Activated CD4-positive, alpha-beta T cell treated with anti-CD3 and anti-CD28 coated beads for 48 hours (primary cell): Measurements from ENCODE around the gene VPS37B.
A peak's percentile ranks its signal among the peaks of the same experiment; 100 is the strongest.
"Not testable (repeated sequence)": the region's sequence is repeated elsewhere in the genome, so short reads cannot be mapped to it uniquely, and the experiment has no call there.

Experiments used
- DNase-seq: peaks from one replicate; pipeline ENCODE4 v3.0.0-alpha.2; 2020

VPS37B gene

DNA sequence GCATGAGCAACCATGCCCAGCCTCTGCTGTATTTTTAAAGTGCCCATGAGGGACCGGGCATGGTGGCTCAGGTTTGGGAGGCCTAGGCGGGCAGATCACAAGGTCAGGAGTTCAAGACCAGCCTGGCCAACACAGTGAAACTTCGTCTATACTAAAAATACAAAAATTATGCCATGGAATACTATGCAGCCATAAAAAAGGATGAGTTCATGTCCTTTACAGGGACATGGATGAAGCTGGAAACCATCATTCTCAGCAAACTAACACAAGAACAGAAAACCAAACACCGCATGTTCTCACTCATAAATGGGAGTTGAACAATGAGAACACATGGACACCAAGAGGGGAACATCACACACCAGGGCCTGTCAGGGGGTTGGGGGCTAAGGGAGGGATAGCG, 9.3 kb upstream of the VPS37B start:
- DNase-seq, result not testable (repeated sequence)

DNA sequence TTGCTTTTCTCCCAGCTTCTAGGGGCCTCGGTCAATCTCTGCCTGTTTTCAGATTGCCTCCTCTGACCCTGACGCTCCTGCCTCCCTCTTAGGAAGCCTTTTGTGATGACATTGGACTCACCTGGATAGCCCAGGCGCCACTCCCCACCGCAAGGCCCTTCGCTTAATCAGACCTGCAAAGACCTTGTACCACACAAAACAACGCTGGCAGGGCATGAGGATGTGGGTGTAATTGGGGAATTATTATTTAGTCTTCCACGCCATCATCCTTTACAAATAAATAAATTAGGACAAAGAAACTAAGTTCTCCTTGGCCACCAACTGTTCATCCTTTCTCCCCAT, 7.7 kb upstream of the VPS37B start:
- no peak for DNase-seq

DNA sequence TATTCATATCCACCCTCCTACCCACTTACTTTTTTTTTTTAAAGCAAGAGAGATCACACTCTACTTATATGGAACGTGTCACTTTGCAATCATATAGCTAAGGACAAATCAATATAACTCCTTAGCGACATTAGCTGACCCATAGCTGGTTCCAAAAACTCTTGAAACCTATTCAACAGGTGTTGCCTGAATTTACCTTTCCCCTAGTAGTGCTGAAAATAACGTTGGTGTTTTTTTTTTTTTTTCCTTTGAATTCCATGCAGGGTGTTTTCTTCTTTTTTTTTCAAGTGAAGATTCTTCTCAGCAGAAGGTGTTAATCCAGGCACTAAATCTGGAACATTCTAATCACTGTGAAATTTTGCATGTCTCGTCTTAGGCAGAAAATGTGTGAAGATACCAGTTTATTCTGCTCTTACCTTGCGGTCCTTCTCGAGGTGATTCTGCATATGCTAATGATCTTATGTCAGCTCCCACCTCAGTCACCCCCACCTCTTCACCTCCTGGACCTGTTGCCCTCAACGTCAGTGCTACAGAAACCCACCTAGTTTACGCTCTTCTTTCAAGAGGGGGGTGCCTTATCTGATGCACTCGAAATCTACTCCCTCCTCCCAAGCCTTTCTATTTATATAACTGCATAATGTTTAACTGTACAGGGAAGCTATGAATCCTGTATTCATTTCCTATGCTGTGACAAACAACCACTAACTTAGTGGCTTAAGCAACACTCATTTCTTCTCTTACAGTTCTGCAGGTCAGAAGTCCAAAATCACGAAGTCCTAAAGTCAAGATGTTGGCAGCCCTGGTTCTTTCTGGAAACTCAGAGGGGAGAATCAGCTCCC, 7.1 kb upstream of the VPS37B start:
- no peak for DNase-seq

DNA sequence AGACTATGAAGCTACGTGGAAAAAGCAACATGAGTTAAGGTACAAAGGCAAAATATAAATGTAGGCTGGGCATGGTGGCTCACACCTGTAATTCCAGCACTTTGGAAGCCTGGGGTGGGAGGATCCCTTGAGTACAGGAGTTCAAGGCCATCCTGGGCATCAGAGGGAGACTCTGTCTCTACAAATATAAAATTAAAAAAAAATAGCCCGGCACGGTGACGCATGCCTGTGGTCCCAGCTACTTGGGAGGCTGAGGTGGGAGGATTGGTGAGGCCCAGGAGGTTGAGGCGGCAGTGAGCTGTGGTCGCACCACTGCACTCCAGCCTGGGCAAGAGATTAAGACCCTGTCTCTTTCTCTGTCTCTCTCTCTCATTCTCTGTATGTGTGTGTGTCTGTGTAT, 4.0 kb upstream of the VPS37B start:
- no peak for DNase-seq

DNA sequence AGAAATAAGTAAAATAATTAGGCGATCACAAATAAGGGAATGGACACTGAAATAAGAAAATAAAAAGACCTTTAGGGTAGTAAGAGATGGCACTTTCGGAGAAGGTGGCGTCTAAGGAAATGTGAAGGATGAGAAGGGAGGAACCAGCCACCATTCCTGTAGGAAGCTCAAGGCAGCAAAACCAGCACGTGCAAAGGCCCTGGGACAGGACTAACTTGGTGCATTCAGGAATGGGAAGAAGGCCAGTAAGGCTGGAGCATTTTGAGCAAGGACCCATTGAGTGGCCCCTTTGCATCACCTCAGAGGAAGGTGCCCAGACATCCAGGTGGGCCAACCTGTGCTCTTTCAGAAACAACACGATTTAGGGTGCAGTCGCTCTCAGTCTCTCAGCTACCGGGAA, 738 bp upstream of the VPS37B start:
- no peak for DNase-seq

DNA sequence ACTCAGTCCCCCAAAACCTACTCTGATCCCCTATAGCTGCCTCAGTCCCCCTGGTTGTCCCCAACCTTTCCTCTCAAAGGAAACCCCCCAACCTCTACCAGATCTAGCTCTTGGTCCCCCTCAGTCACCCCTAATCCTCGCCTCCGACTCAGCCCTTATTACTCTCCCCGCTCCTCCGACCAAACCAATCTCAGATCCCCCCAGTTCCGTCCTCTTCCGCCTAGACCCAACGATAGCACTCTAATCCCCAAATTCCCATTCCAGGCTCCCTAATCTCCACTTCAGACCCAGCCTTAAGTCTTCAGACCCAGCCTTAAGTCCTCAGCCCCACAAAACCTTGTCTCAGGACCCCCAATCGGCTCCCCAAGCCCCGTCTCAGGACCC, 612 bp downstream of the VPS37B start:
- DNase-seq, result no peak

DNA sequence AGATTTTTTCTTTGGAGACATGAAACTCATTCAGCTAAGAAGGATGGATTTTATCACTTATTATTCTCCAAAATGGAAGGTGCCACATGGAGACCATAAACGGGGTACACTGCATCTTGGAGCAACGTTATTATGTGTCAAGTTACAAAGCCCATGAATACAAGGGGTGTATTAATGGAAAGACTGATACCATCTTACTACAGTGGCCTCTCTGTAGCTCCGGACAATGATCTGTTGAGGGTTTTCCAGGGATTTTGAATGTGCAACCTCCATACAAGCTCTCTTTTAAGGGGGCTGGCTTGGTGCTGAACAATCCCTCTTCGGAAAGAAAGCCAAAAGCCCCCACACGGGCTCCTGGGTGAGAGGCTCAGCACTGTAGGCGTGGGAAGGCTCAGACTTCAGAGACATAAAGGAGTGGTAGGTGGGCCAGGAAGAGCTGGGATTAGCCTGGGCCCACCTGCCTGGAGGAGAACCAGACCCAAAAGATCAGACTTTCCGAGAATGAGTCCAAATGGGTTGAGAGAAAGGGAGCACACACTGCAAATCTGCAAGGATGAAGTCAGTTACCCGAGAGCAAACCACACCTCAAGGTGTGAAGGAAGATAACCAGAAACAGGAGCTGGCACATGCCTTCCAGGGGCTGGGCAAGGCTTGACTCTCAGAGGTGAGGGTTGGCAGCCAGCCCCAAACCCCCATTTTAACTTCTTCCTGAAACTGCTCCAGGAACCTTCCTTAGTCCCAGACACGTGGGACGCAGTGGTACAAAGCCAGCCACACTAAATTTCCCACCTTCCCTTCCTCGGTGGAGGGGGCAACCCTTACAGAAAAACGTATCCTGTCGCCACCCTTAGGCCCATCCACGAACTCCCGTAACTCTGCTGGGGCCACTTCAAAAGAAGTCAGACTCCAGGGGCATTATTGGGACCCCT, 1.5 kb downstream of the VPS37B start:
- DNase-seq, result no peak

DNA sequence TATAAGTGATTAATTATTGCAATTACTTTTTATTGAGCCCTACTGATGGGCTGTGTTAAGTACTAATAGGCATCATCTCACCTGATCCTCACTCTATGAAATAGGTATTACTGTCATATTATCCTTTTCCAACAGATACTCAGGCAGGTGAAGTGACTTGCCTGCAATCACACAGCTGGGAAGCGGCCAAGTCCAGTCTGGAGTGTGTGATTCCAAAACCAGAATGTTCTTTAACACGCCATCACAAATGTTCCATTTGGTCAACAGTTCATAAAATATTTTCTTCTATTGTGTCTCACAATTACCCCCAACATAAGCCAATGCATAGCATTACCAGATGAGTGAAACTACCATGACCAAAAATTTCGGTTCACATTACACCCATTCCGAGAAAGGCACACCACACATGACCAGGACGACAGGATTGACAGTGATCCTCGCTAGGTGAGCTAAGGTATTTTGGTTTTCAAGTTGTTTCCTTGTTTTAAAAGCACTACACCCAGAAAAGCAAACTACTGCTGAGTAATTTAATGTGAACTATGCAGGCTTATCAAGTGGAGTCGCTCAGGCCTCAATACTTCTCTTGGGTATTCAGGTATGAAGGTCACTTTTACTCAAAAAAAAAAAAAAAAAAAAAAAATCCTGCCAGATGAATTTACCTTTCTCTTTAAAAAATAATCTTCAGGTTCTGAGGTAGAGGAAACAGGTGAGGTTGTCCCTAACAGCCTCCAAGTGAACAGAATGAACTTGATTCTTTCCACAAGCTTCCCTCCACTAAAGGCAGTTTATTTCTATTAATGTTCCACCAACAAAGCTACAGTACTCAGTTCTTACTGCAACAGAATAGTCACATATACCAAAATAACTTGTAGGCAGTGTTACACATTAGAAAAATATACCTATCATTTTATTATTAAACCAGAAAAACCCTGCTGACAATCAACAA, 2.4 kb downstream of the VPS37B start:
- no peak for DNase-seq

DNA sequence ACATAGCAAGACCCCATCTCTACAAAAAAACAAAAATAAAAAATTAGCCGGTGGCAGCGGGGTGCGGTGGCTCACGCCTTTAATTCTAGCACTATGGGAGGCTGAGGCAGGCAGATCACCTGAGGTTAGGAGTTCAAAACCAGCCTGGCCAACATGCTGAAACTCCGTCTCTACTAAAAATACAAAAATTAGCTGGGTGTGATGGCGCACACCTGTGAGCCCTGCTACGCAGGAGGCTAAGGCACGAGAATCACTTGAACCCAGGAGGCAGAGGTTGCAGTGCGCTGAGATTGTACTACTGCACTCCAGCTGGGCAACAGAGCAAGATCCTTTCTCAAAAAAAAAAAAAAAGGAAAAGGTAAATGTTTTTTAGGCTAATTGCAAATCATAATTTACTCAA, 3.2 kb downstream of the VPS37B start:
- not testable (repeated sequence) for DNase-seq

DNA sequence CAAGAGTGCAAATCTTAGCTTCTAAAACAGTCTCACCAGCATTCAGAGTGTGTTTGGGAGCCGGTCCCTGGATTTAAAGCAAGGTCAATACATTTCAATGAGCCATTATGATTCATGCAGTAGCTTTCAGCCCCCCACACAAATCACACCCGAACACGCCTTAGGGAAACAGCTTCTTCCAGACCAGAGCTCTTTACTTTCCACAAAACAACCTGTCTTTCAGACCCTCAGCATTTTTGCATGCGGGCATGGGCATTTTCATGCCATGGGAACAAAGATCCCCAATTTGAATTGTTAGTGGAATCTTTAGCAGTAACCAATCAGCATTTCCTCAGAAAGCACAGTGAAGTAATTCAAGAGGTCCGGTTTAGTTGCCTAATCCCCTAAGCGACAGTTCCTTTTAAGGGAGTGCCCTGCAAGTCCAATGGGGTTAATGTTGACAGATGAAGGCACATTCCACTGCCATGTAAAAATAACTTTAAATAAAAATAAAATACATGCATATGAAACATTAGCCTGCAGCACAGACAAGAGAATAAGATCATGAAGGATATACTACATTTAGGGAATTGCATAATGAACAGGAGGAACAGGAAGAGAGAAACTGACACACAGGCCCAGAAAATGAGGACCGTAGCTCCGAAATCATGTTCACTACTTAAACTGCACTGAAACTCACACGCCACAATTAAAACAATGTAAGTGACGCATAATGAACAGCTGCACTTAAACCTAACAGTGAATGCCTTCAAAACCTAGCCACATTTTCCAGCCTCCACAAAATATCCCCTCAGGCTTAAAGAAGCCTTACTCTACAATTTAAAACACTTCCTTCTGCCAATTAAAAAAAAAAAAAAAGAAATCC, 4.0 kb downstream of the VPS37B start:
- no peak for DNase-seq

DNA sequence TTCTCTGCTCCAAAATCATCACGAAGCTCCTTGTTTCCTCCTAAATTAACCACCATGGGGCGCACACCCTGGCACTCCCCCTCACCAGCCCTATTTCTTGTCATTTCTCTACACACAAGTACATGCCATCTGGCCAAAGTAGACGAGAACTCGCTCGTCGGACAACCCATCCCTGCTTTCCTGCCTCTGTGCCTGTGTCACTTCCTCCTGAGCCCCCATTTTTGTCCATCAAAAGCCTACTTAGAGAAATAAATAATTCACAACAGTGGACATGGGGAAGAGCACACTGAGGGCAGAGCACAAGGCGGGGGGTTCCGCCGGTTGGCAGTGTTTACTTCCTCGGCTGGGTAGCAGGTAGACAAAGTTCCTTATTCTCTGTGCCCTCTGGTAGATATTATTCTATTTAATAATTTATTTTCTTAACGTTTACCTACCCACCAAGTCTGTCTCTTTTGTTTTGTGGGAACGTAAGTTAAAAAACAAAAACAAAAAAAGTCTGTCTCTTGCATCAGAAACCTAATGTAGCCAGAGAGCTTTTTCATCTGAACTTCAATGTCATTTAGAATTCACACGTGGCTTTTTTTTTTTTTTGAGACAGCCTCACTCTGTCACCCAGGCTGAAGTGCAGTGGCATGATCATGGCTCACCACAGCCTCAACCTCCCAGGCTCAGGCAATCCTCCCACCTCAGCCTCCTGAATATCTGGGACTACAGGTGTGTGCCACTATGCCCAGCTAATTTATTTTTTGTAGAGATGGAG, 6.0 kb downstream of the VPS37B start:
- DNase-seq, result no peak

DNA sequence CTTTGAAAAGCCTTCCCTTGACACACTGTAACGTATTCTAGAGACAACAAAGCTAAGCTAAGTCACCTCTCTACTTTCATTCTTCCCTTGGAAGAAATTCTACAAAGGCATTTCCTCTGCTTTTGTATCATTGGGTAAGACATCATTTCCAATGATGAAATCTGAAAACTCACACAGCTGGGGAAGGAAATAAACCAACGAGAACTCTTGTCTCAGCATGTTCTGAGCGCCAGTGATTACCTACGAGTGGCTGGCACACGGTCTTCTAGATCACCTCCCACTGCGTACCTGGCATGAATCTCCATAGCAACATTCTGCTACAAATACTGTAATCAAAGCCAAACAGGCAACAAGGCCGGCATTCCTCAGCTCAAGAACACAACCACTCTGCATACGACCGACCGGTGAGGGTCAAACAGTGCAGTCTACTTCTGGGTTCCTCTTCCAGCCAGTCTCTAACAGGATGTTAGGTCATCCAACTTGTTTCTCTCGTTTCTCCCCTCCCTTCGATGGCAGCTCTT, 7.6 kb downstream of the VPS37B start:
- peak; percentile 46 for DNase-seq

DNA sequence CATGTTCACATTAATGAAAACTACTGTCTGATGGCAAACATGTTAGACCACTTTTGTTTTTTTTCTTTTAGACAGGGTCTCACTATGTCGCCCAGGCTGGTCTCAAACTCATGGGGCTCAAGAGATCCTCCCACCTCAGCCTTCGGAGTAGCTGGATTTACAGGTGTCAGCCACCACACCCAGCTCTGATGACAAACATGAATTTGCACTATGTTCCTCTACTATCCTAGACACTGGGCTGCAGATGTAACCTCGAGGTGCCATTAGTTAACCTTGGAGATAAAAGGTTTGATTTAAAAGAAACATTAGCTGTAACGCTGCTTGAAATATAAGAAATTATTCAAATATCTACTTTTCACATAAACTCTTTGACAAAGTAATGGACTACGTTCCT, 8.1 kb downstream of the VPS37B start:
- no peak for DNase-seq

DNA sequence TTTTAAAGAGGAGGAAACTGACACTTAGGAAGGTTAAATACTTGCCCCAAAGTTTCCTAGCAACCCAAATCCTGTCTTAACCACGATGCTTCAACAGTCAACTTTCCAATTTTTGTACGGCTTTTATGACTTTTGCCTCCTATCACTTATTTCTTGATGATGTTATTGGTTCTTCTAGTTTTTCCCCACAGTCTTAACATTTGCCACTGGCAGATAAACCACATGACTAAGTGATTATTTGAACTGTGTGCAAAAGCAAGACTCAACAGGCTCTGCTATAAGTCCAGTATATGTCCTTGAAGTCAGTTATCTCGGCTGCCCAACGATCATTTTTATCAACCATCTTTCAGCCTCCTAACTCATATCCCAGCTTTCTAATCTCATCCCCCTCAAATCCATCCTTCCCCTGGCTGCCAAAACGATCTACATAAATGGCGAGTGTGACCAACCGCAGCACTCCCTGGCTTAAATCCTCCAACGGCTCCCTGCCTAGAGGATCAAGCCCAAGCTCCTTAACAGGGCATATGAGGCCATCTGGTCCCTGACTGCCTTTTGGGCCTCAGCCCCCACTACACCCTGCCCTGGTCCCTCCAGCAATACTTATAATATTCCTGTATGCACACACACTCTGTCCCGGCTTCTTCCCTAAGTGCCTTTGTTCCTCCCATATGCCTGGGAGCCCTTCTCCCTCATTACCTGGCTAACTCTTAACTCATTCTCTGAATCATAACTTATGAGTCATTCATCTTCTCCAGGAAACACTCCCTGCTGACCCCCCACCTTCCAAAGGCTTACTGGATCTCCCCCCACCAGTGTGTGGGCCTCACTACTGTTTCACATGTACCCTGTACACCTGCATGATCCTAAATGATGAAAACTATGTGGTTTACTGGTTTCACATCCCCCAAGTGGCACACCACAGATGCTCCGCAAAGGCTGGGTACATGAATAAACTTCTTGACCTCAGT, 8.8 kb downstream of the VPS37B start:
- DNase-seq, result peak; percentile 67

DNA sequence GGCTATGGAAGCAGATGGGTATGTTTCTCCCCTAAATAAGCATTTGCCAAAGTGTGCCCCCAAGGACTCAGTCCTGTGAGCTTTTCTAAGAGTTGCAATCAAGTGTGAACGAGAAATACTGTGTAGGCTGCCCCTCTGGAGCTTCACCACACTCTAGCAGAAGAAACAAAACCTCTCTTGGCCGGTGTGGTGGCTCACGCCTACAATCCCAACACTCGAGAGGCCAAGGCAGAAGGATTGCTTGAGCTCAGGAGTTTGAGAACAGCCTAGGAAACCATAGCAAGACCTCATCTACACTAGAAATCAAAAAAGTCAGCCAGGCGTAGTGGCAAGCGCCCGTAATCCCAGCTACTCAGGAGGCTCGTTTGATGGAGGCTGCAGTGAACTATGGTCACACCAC, 9.8 kb downstream of the VPS37B start:
- DNase-seq, result no peak

DNA sequence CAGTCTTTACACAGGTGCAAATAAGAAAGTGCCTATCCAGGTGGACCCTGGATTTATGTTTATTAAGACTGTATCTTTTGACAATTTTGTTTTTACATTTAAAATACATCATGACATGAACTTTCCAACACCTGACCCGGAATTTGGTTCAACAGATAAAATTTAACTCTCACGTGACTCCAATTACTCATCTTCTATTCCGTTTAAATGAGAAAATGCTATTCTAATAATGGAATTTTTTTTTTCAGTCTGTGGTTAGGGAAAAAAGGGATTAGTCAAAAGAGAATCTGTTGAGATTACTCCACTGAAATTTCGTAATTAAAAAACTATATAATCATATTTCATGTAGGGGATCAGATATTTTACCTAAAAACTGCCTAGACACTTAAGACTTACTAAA, 11.1 kb downstream of the VPS37B start:
- no peak for DNase-seq

DNA sequence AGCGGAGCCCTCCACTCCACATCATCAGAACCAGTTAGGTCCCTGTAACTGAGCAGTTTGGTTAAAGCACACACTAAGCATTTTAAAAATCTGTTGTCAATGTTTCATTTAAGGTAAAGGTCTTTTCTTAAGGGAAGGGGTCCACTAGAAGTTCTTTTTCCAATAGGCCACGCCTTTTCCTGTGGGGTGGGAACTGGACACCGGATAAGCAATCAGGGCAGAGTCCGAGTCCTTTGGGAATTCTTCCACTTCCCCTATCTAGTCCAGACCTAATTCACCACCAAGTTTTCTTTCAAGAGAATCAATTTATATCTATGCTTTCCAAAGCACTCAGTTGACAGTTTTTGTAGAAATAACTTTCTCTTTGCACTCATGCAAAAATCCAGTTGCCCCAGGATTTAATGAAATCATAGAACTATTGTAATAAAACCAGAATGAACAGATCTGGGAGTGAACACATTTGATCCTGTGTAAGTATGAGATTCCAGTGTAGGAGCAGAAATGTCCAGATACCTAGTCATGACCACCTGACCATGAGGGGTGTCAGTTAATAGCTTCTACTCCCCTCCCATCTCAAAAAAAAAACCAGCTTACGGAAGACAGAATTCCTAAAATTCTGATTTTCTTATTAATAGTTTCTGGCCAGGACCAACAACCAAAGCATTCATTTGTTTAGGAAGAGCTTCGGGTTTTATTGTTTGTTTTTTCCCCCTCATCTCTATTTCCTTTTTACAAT, 11.7 kb downstream of the VPS37B start:
- DNase-seq, result no peak

DNA sequence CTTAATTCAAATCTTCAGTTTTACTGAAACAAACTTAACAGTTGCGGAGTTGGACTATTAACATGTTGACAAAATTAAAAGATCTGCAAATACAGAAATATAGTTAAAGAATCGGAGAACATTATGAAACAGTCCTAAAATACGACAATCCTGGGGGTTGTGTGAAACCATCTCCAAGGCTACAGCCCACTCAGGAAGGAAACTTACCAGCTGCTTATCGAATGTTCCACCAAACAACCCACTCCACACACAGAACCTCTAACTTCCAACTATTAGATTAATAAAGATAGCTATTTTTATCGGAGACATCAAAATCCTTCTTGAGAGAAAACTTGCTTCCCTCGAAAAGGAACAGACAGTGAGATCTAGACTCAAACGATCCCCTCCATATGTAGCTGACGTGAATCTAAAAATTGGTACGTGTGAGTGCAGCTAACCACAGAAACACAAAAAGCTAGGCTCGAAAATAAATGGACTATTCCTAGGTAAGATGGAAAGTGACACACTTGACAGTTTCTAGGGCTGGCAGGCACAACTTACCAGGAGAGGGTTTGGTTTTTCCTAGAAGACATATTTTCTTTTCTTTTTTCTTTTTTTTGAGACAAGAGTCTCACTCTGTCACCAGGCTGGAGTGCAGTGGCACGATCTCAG, 12.9 kb downstream of the VPS37B start:
- DNase-seq, result no peak
